Epithelial cell of esophagus (primary cell): ENCODE results near the gene ZSCAN1.

Experiments used
- DNase-seq: peaks from one replicate; pipeline ENCODE4 v3.0.0; 2010; ENCODE audit warnings: low read depth
- H3K4me3 ChIP-seq: 2 replicates; pipeline ENCODE4 v1.5.1; 2011; ENCODE audit warnings: mild to moderate bottlenecking, low read length, control low read depth
- TF ChIP-seq, protein P1 (sequence below): IDR thresholded peaks from 2 replicates; pipeline ENCODE4 v1.5.1; 2011; ENCODE audit warnings: low read depth, mild to moderate bottlenecking, low read length, control low read depth, inconsistent platforms; ENCODE audit not compliant: insufficient read depth; ENCODE audit errors: missing control alignments

ZSCAN1 gene, protein sequence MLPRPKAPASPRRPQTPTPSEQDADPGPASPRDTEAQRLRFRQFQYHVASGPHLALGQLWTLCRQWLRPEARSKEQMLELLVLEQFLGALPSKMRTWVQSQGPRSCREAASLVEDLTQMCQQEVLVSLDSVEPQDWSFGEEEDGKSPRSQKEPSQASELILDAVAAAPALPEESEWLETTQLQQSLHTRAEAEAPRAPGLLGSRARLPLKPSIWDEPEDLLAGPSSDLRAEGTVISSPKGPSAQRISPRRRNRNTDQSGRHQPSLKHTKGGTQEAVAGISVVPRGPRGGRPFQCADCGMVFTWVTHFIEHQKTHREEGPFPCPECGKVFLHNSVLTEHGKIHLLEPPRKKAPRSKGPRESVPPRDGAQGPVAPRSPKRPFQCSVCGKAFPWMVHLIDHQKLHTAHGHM

DNA sequence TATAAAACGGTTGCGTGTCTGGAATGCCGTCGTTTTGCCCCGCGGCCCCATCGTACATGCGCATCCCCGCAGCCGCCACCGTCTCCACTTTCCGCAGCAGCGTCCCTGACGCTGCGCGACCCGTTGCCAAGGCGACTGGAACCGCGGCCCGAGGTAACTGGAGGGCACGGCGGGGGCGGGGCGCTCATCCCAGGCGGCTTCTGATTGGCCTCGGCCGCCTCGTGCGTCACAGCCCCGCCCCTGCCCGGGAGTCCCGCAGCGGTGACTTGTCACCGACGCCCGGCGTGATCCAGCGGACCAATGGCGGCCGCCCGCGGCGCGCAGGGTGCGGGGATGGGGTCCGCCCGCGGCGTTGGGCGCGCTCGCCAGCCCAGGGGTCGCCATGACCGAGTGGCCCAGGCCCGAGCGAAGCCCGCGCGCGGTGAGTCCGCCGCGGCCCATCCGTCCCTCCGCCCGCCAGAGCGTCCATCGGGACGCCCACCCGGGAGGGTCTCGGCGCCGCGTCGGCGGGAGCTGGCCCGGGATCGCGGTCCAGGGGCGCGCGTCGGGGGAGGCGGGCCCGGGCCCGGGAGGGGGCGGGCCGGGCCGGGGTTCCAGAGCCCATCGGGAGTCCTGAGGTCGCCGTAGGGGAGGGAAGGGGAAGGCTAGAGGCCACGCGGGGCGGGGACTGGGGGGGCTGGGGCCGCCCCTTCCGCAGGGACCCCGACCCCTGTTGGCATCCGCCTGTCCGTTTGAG, at the start of gene ZSCAN1:
Gene ZSCAN1 (plus strand): TSS at position 285 of the 736 bp plus-strand sequence. CDS start 3,812 bp downstream, outside the sequence.
- TF ChIP-seq, protein P1, sequence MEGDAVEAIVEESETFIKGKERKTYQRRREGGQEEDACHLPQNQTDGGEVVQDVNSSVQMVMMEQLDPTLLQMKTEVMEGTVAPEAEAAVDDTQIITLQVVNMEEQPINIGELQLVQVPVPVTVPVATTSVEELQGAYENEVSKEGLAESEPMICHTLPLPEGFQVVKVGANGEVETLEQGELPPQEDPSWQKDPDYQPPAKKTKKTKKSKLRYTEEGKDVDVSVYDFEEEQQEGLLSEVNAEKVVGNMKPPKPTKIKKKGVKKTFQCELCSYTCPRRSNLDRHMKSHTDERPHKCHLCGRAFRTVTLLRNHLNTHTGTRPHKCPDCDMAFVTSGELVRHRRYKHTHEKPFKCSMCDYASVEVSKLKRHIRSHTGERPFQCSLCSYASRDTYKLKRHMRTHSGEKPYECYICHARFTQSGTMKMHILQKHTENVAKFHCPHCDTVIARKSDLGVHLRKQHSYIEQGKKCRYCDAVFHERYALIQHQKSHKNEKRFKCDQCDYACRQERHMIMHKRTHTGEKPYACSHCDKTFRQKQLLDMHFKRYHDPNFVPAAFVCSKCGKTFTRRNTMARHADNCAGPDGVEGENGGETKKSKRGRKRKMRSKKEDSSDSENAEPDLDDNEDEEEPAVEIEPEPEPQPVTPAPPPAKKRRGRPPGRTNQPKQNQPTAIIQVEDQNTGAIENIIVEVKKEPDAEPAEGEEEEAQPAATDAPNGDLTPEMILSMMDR, result no peak
- peak; percentile 52 for DNase-seq
- no peak within 1 kb of the TSS for H3K4me3 ChIP-seq

DNA sequence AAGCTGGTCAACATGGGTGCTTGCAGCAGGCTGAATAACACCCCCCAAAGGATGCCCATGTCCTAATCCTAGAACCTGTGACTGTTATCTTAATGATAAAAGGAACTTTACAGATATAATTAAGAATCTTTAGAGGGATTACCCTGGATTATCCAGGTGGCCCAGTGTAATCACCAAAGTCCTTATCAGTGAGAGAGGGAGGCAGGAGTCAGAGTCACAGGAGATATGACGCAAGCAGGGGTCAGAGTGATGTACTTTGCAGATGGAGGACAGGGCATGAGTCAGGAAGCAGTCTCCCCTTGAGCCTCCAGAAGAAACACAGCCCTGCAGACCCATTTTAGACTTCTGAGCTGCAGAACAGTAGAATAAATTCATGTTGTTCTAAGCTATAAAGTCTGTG, 41.0 kb upstream of the ZSCAN1 start:
- TF ChIP-seq, protein P1, result no peak
- no peak for DNase-seq
- no peak overlapping the region for H3K4me3 ChIP-seq

DNA sequence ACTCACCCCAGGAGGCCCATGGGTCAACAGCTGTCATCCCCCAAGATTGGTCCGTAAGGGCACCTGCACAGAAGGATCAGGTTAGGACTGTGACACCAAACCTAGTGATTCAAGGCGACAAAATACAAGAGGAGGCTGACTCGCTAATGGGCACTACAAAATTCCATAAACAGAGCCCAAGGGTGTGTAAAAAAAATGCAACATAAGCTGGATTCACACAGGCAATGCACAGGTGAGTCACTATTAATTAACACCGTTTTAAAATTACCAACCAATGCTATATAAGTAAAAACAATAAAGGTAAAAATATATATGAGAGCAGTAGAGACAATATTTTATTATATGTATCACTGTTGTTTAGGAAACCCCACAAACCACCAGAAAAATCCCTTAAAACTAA, 33.1 kb upstream of the ZSCAN1 start:
- H3K4me3 ChIP-seq, result no peak overlapping the region
- no peak for DNase-seq
- TF ChIP-seq, protein P1, result no peak

DNA sequence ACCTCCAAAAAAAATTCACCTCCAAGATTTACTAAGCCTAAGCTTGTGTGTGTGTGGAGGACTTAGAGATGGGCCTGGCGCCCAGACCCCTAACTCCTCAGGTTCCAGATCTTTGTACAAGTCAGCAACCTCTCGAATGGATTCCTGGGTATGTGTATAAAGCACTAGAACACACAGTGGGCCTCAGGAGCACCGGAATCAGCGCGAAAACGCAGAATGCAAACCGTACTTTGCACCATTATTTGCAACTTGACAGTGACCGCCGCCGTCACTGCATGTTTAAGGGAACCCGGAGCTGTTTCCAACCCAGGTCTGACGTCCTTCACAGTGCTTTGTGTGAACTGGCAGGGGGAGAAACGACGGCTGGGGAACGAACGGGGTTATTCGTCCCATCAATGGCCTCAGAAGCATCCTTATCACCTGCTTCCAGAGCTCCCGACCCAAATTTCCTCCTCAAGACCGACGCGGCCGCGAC, 31.9 kb upstream of the ZSCAN1 start:
- peak; percentile 29 for DNase-seq
- H3K4me3 ChIP-seq, result peak overlapping the region; percentile 93
- TF ChIP-seq, protein P1, result no peak

DNA sequence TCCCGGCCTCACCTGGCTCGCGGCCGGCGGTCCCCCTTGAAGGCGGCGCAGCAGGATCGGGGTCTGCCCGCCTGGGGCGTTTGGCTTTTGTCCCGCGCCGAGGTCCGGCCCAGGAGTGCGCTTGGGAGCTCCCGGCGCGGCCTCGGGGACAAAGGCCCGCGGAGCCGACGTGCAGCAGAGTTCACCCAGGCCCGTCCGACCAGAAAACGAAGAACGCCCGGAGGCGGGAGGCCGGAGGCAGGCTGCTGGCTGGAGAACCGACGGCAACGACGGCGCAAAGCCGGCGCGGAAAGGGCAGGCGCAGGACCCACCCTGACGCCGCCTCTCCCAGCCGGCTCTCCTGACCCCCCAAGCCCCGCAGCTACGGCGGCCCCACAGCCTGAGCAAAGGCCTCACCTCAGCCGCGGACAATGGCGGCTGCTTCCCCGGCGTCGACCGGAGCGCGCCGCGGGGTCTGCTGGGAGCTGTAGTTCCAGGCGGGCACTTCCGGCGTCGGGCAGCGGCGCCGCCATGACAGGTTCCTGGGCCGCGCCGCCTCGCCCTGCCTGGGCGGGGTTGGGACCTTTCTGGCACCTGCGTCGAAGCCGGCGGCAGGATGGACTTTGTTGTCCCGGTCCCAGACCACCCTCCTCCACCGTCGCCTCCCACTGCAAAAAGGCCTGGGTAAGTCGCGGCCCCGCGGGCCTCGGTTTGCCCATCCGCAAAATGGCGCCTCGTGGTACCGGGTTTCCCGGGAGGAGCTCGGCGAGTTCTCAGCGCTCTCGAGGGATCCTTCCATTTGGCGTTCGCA, 31.2 kb upstream of the ZSCAN1 start, which contains the start of gene ZNF606:
Gene ZNF606 (minus strand): TSS at position 437 of the 790 bp plus-strand sequence. CDS start 1,501 bp downstream, outside the sequence.
- peak; percentile 92 for DNase-seq
- TF ChIP-seq, protein P1, result no peak
- peak within 1 kb of the TSS; percentile 93 for H3K4me3 ChIP-seq

DNA sequence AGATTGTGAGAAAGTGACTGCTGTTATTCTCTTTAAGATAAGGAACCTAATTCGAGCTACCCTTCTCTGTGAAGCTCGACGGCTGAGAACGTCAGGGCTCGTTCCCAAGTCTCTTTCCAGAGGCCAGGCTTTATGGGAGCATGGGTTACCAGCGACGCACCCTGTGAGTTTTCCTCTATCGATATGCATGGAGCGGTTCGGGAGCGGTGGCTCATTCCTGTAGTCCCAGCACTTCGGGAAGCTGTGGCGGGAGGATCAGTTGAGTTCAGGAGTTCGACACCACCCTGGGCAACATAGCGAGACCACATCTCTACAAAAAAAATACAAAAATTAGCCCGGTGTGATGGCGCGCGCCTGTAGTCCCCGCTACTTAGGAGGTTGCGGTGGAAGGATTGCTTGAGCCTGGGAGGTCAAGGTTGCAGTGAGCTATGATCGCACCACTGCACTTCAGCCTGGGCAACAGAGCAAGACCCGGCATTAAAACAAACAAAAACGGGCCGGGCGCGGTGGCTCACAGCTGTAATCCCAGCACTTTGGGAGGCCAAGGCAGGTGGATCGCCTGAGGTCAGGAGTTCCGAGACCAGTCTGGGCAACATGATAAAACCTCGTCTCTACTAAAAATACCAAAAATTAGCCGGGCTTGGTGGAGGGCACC, 30.5 kb upstream of the ZSCAN1 start:
- peak; percentile 14 for DNase-seq
- TF ChIP-seq, protein P1, result no peak

More for the DNA sequence above, 30.5 kb upstream of the ZSCAN1 start:
- H3K4me3 ChIP-seq, result peak overlapping the region; percentile 93
